ENCODE data around the gene SMARCD1.

SMARCD1 gene

GRCh38 chr12:50084775-50085614, at the start of gene SMARCD1:
Gene SMARCD1, plus strand, starts transcription at chr12:50085342. Its CDS starts 28 bp downstream, at chr12:50085370.
- peak; percentile 85 for DNase-seq

GRCh38 chr12:50038336-50038735, 46.8 kb upstream of the SMARCD1 start:
- no peak for DNase-seq

GRCh38 chr12:50039151-50039835, 45.8 kb upstream of the SMARCD1 start:
- DNase-seq = peak; percentile 86

DNA sequence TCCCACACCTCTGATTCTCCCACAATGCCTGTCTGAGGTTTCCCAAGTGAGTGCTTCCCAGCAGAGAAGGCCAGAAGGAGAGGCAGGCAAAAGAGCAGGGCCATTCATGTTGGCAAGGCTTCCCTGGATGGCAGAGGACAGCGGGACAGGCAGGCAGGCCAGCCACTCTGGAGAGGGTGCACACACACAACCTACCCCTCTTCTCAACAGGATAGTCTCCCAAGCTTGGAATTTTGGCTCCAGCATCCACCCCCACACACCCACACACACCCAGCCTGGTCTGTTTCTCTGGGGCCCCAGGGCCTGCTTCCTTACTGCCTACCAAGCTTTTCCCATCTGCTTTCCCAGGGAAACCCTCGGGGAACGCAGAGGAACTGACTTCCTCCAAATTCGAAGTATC, 44.5 kb upstream of the SMARCD1 start:
- no peak for DNase-seq

DNA sequence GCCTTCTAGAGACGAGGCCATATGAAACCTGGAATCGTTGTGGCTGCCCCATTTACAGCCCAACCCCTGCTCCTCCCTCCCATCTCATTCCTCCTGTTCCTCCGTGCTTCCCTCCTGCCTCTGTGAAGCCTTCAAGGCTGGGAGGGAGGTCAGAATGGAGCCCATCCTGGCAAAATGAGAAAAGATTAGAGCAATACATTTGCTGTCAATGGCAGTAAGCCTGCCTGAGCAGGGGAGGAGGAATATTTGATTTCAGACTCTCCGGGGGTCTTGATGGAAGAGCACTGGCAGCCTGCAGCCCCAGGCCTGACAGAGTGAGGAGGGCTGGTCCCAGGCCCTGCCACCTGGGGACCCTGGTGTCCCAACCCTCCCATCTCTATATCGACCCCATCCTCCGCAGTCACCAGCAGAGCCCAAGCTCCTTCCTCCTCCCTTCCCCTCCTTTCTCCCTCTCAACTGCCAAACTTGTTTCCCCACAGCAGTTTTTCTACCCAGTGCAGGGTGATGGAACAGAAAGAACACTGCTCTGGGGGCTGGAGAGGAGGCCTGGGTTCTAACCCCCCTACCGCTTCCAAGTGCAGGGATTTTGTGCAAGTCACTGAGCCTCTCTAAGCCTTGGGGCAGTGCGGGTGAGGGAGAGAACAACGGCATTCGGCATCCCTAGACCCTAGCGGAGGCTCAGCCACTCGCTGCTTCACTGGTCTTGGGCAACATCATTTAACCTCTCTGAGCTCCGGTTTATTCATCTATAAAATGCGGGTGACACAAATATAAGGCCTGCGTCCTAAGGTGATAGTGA, 43.9 kb upstream of the SMARCD1 start:
- no peak for DNase-seq

- DNase-seq = no peak
These were observed 43.2 kb upstream of the SMARCD1 start for GRCh38 chr12:50041962-50042361.

DNA sequence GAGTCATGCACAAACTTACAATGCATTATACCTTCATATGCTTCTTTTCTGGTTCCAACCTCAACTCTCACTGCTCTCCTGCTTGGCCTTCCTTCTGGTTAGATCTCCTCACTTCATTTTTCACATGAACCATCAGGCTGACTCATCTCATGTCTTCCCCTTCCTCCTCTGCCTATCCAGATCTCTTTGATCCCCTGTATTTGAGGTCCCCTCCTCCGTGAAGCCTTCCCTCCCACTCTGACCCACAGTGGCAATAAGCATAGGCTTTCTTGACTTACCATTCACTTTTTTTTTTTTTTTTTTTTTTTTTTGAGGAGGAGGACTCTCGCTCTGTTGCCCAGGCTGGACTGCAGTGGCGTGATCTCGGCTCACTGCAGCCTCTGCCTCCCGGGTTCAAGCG, 42.4 kb upstream of the SMARCD1 start:
- no peak for DNase-seq

DNA sequence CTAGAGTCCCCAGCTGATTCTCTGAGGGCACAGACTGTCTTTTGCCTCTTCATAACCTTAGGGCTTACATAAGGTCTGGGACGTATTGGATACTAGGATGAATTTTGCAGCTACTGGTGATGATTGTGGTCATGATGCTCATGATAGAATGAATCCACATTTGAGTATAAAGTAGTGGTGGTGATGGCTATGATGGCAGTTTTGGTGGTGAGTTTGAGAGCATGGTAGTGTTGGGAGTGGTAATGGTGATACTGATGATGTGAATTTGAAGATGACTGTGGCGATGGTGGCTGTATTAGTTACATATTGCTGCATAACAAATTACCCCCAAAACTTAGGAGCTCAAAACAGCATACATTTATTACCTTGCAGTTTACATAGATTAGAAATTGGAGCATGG, 41.8 kb upstream of the SMARCD1 start:
- DNase-seq = no peak

DNA sequence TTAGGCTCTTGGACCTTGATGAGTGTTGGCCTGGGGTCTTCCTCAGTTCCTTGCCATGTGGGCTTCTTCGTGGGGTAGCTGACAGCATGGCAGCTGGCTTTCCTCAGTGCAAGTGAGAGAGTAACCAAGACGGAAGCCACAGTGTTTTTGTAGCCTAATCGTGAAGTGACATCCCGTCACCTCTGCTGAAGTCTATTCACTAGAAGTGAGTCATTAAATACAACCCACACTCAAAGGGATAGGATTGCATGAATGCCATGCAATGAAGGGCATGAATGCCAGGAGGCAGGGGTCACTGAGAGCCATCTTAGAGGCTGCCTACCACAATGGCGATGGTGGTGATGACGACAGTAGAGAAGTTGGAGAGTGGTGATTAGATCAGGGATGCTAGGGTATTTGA, 41.3 kb upstream of the SMARCD1 start:
- DNase-seq = no peak

DNA sequence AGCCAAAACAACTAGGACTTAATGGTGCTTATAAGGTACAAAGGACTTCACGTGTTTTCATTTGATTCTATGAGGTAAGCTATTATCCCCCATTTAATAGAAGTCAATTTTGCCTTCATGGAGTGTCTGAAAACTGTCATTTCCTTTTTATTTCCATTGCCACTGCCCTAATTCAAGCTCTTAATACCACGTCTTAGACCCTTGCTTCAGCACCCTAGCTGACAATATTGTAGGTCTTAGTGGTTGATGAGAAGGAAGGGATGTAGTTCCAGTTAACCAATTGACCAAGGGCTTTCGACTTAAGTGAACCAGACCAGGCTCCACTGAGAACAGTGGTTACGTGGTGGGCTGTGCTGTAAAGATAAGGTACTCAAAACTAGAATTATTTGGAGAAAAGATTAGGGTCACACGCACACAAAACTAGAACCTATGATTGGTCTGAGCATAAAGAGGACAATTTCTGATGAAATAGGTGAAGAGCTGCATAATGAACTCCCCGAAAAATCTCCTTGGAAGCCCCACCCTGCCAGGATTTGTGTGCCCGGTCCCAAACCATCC, 37.4 kb upstream of the SMARCD1 start:
- no peak for DNase-seq

- no peak for DNase-seq
These were observed 35.7 kb upstream of the SMARCD1 start for GRCh38 chr12:50049254-50050118.

- DNase-seq = no peak
These were observed 35.1 kb upstream of the SMARCD1 start for GRCh38 chr12:50050119-50050385.

DNA sequence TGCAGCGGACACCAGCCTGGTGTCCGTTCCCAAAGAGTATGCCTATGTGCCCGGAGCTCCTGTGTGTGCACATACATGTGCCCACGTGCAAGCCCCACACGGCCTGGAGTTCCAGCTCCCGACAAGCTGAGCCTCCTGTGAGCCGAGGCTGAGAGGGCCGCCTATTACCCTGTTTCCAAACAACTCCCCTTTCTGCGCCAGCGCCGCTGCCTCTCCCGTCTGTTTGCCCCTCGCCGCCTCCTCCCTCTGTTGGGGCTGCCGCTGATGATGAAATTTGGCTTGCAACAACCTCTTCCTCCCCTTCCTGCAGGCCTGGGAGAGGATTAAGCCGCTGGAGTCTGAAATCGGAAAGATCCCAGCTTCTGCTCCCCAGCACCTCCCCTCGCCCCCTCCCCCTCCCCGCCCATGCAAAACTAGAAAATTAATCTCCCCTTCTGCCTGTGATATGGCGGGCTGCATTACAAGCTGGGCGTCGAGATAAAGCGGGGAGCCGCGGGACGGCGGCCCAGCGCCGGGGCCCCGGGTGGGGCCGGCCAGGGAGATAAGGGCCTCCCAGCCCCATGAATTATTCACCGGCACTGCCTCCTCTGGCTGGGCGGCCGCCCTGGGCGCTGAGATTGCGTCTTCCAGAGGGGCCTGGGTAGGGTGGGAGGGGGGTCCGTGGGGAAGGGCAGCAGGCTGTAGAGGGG, 34.6 kb upstream of the SMARCD1 start:
- DNase-seq = no peak

DNA sequence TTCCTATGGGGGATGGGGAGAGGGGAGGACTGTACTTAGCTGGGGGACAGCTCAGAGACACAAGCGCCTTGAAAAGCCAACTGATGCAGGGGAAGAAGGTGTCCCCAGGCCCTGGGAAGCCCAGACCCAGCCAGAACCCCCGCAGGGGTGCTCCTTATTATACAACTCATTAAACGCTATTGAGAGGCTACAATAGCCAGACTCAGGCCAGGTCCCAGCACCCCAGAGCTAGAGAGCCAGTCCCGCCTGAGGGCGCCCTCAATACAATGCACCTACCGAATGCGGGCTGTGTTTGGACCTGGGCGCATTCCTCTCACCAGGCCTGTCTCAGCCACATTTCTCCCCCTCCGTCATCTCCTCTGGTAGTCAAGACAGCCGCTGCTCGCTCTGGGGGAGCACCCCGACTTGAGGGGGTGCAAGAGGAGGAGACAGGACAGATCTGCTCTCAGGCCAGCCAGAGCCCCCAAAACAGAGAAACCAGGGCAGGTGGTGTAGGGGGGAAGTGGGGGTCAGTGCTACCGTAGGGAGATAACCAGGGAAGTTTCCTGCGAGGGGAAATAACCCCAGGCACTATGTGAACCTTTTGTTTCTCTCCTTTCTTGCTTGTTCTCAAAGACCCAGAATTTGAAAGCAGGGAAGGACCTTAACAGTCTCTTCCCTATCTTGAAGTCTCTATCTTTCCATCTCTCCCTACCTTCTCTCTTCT, 33.9 kb upstream of the SMARCD1 start:
- DNase-seq = no peak

DNA sequence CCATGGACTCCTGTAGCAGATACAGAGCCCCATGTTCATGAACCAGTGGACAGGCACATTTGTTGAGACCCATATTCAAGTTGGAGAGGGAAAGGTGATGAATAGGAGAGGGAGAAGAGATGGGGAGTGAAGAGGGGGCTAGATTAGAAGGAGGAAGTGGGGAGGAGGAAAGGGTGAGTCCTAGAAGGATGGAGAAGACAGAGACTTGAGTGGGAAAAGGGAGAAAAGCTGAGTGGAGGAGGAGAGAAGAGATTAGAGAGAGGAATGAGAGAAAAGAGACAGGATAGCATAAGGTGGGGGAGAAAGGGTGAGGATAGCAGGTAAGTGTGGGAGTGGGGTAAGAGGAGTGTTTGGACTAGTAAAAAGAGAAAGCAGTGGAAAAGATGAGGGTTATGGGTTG, 32.6 kb upstream of the SMARCD1 start:
- no peak for DNase-seq

GRCh38 chr12:50052964-50053363, 32.2 kb upstream of the SMARCD1 start:
- DNase-seq = no peak

DNA sequence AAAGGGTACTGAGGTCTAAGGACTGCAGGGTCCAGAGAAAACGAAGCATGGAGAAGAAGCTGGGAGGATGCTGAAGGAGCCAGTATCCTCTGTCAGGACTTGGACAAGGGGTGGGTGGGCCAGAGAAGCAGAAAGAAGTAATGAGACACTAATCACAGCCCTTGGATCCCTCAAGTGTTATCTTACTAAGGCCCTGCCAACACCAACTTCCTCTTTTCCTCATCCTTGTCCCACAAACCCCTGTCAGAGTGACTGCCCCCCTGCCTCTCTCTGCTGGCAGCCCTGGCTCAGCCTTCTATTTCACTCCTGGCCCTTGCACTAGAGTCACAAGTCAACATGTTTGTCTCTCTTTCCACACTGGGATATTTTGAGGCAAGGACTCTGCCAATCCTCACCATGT, 31.6 kb upstream of the SMARCD1 start:
- DNase-seq = no peak

GRCh38 chr12:50055831-50056638, 29.1 kb upstream of the SMARCD1 start:
- DNase-seq = peak; percentile 66

- DNase-seq = no peak
These were observed 28.5 kb upstream of the SMARCD1 start for GRCh38 chr12:50056639-50056976.
